ENCODE results near the gene MOK. TPM values are rescaled to one million over a fixed set of nuclear protein-coding genes. Genes with fewer than 3 reads are reported as not detected.

Gene MOK
- total RNA-seq, 1 experiment from 2014 or later = 2.8 TPM

DNA sequence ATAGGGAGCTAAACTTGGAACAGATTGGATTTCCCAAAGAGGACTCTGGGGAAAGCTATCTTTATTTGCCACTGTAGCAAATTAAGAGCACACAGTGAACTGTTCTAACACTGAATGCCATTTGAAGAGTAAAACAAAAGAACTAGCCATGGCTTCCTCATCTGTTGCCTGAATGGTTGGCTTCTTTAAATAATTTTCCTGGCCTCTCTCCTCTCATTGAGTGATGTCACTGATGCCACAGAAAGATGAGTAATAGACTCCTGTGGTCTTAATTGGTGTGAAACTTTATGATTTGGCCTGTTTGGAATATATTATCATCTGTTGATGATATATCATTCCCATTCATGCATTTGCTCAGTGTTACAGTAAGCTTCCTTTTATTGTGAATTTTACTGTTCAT is 122.8 kb downstream of the MOK start:
- Histone ChIP-seq H3K9me3 (ENCODE audit: control insufficient read depth, low read depth, low read length) (no peaks in the 10 kb centered on the region), H2BK120ac (ENCODE audit: low read depth, low read length, poor library complexity, severe bottlenecking) (no peak overlapping the region), H4K5ac (ENCODE audit: insufficient read length, low read depth, low read length) (no peak overlapping the region), H3K79me1 (ENCODE audit: insufficient read depth, low read depth, low read length, poor library complexity, severe bottlenecking) (peaks cover 9% of the 10 kb centered on the region), H3K9ac (ENCODE audit: extremely low read depth, insufficient read length, low read length) (no peak overlapping the region), H3K56ac (ENCODE audit: insufficient read length, low read depth, low read length) (no peak overlapping the region), H3K18ac (ENCODE audit: insufficient read length, low read depth, low read length) (no peak overlapping the region), H2BK5ac (ENCODE audit: insufficient read length, low read length) (no peak overlapping the region), H3K4ac (ENCODE audit: low read depth, low read length) (no peak overlapping the region), H3K14ac (ENCODE audit: insufficient read depth, low read length) (no peak overlapping the region), H3K4me2 (ENCODE audit: insufficient read depth, insufficient read length, low read length) (no peak overlapping the region), H3K79me2 (ENCODE audit: insufficient read depth, low read length) (peaks cover 9% of the 10 kb centered on the region; the same call in 1 of the 2 replicates), H2BK15ac (ENCODE audit: low read depth, low read length) (no peak overlapping the region), H4K20me1 (ENCODE audit: control insufficient read depth, insufficient read depth, insufficient read length) (no peaks in the 10 kb centered on the region), H3K27me3 (ENCODE audit: insufficient read depth, low read length) (no peaks in the 10 kb centered on the region), H2BK12ac (ENCODE audit: insufficient read length, low read depth, low read length) (no peak overlapping the region), H3K27ac (ENCODE audit: insufficient read length, low read depth, low read length) (no peak overlapping the region), H4K8ac (replicated peaks; ENCODE audit: insufficient read length, low read depth, low read length) (no peak overlapping the region), H3K23me2 (ENCODE audit: insufficient read length, low read depth, low read length, poor library complexity, severe bottlenecking) (no peaks in the 10 kb centered on the region), H2AK5ac (ENCODE audit: insufficient read length, low read length) (no peak overlapping the region), H3K4me1 (ENCODE audit: insufficient read depth, low read length) (no peaks in the 10 kb centered on the region; the same call in 1 of the 2 replicates), H2AFZ (ENCODE audit: low read length) (no peak overlapping the region), H3T11ph (ENCODE audit: low read length) (no peak overlapping the region), H2BK20ac (ENCODE audit: low read depth, low read length, poor library complexity, severe bottlenecking) (no peak overlapping the region), H4K91ac (ENCODE audit: insufficient read length, low read depth, low read length) (no peak overlapping the region), H3K23ac (ENCODE audit: insufficient read length, low read depth, low read length) (no peak overlapping the region)
- no peak overlapping the region for H3K4me3 Mint-ChIP-seq
- peaks cover 28 to 29% of the 10 kb centered on the region in 2 experiments for H3K4me1 Mint-ChIP-seq
- no peak overlapping the region for H3K27ac Mint-ChIP-seq
- no peaks in the 10 kb centered on the region for H3K9me3 Mint-ChIP-seq
- TF ChIP-seq, protein P1, sequence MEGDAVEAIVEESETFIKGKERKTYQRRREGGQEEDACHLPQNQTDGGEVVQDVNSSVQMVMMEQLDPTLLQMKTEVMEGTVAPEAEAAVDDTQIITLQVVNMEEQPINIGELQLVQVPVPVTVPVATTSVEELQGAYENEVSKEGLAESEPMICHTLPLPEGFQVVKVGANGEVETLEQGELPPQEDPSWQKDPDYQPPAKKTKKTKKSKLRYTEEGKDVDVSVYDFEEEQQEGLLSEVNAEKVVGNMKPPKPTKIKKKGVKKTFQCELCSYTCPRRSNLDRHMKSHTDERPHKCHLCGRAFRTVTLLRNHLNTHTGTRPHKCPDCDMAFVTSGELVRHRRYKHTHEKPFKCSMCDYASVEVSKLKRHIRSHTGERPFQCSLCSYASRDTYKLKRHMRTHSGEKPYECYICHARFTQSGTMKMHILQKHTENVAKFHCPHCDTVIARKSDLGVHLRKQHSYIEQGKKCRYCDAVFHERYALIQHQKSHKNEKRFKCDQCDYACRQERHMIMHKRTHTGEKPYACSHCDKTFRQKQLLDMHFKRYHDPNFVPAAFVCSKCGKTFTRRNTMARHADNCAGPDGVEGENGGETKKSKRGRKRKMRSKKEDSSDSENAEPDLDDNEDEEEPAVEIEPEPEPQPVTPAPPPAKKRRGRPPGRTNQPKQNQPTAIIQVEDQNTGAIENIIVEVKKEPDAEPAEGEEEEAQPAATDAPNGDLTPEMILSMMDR (conservative IDR thresholded peaks at IDR 0.05) = no peak
- no peaks in the 10 kb centered on the region; the same call in 1 of the 2 replicates for H3K27me3 Mint-ChIP-seq (ENCODE audit: low read depth)
- H3K36me3 Mint-ChIP-seq (ENCODE audit: insufficient read depth in 1 of 3, low read depth in 3 of 3) = no peaks in the 10 kb centered on the region
- no peak for DNase-seq

Measured in H9 (cell line).